GM12874 (cell line): ENCODE measurements around the gene SLMAP.

Experiments
- CTCF ChIP-seq: IDR thresholded peaks from 2 replicates; pipeline ENCODE4 v1.5.1; 2011; ENCODE audit warnings: low read depth, mild to moderate bottlenecking, control low read depth, low read length, moderate library complexity; ENCODE audit not compliant: insufficient read depth

SLMAP gene

GRCh38 chr3:57755741-57756527 lies at the start of gene SLMAP:
Gene SLMAP, plus strand, starts transcription at chr3:57756309. Its CDS starts 1,343 bp downstream, at chr3:57757652.
- TF ChIP-seq CTCF: no peak

DNA sequence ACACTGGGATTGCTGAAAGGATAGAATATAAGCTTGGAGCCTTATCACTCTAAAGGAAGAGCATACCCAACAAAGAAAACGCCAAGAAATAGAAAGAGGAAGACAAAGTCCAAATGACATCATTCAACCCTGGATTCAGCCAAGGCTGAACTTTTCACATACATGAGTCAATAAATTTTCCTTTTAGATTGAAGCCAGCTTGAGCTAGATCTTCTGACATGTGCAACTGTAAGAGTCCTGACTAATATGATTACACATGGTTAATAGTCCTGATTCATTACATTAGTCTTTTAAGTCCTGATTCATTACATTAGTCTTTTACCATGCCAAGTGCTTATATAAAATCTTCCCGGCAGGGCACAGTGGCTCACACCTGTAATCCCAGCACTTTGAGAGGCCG lies 49.6 kb upstream of the SLMAP start:
- TF ChIP-seq CTCF: no peak

GRCh38 chr3:57709031-57709430 lies 47.1 kb upstream of the SLMAP start:
- TF ChIP-seq CTCF: no peak

DNA sequence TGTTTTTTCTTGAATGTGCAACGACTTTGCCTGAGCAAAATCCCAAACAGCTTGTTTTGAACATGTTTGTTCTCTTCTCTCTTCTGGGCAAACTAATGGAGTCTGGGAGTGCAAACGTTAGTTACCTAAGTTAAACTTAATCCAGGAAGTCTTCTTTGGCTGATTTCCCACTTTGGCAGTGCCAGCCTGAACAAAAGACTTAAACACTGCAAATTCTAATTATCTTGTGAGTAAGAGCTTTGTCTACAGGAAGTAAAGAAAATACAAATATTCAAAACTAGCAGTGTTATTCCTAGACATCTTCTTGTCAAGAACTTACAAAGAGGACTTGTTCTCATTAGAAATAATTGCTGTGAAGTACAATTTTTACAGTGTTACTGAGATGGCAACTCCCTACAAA lies 46.5 kb upstream of the SLMAP start:
- no peak for TF ChIP-seq CTCF

- no peak for TF ChIP-seq CTCF
Observed at GRCh38 chr3:57715686-57716085, 40.4 kb upstream of the SLMAP start.

DNA sequence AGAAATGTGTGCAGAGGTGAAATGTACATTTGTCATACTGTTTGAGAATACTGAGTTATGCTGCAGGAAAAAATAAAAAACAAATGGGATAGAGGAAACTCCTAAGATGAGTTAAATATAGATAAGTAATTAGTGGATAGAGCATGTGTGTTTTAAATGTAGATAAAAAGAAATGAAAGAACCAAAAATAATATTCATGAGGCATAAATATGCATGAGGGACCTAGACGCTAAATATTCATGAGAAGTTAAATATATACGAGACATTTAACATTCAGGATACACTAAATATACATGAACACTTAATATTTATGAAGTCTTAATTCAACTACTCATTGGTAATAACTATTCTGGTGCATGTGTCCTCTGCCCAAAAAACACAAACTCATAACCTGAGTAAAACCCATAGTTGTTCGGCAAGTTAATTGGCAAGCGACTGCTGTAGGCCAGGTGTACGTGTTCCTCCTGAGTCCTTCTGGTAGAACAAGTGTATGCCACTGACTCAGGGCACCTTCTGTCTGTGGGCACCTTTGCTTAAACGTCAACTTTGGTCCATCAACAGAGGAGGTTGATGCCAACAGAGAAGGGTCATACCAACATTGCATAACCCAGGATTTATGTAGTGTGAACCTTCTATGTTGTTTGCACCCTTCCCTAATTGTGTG lies 38.8 kb upstream of the SLMAP start:
- TF ChIP-seq CTCF: no peak

- no peak for TF ChIP-seq CTCF
Observed at GRCh38 chr3:57718118-57718517, 38.0 kb upstream of the SLMAP start.
